ENCODE measurements around the gene PRDX5.

GRCh38 chr11:64288353-64288750 lies 29.6 kb upstream of the PRDX5 start:
- TF ChIP-seq CSRNP3 (CRISPR knock-in tag; IDR thresholded peaks at IDR 0.05) (no peak), CREB5 (CRISPR knock-in tag; IDR thresholded peaks at IDR 0.05; ENCODE audit: low read depth) (no peak), ZFP3 (CRISPR knock-in tag; IDR thresholded peaks at IDR 0.05) (no peak), ISL1 (CRISPR knock-in tag; IDR thresholded peaks at IDR 0.05) (no peak), PPARA (CRISPR knock-in tag; IDR thresholded peaks at IDR 0.05; ENCODE audit: borderline replicate concordance) (no peak), BACH2 (CRISPR knock-in tag; IDR thresholded peaks at IDR 0.05; ENCODE audit: borderline replicate concordance) (no peak), ESRRG (CRISPR knock-in tag; IDR thresholded peaks at IDR 0.05) (no peak), ZFP30 (CRISPR knock-in tag; IDR thresholded peaks at IDR 0.05) (no peak), RARB (CRISPR knock-in tag; IDR thresholded peaks at IDR 0.05) (no peak), SNAI2 (CRISPR knock-in tag; IDR thresholded peaks at IDR 0.05) (no peak)
- TF ChIP-seq, protein P1, sequence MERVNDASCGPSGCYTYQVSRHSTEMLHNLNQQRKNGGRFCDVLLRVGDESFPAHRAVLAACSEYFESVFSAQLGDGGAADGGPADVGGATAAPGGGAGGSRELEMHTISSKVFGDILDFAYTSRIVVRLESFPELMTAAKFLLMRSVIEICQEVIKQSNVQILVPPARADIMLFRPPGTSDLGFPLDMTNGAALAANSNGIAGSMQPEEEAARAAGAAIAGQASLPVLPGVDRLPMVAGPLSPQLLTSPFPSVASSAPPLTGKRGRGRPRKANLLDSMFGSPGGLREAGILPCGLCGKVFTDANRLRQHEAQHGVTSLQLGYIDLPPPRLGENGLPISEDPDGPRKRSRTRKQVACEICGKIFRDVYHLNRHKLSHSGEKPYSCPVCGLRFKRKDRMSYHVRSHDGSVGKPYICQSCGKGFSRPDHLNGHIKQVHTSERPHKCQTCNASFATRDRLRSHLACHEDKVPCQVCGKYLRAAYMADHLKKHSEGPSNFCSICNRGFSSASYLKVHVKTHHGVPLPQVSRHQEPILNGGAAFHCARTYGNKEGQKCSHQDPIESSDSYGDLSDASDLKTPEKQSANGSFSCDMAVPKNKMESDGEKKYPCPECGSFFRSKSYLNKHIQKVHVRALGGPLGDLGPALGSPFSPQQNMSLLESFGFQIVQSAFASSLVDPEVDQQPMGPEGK (CRISPR knock-in tag; IDR thresholded peaks at IDR 0.05; ENCODE audit: borderline replicate concordance), result no peak

All from SK-N-SH treated with all-trans-retinoic acid at 6 μM for 48 hours (cell line).